ENCODE data around the gene PPP1R12B.
"Not testable (repeated sequence)": the region's sequence is repeated elsewhere in the genome, so short reads cannot be mapped to it uniquely, and the experiment has no call there.

The PPP1R12B gene

DNA sequence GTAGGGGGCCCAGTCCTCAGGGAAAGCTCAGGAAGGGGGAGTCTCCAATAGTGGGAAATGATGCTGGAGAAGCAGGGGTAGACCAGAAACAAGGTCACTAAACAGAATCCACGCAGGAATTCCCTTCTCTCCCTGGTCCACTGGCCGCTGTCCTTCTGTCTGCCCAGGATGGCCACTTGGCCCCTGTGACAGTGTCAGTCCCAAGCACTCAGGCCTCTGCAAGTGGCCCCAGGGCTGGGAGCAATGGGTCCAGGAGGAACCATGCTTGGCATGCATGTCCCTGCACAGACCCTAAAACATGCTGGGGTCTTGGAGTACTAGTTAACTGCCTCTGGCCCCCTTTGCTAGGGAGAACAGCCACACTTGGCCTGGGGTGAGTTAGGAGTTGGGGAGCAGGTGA lies 271.5 kb downstream of the PPP1R12B start:
- not testable (repeated sequence) for DNase-seq

GRCh38 chr1:202621446-202621845 lies 272.9 kb downstream of the PPP1R12B start:
- DNase-seq: no peak

GRCh38 chr1:202622388-202622787 lies 273.9 kb downstream of the PPP1R12B start:
- DNase-seq: no peak

DNA sequence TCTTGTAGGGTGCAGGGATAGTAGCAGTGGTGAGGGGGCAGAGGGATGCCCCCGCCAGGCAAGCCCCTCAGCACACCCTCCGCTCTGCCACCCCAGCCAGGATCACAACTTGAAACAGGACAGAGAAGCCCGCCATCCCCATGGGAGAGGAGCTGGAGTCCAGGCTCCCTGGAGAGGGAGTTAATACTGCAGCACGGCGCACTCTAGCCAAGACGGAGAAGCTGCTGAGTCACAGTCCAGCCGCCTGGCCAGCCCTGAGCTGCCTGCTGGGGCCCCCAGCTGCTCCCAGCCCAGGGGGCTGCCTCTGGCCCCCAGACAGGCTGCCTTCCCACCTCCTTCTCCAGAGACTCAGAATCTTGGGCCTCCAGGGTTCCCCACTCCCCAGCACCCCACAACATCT lies 274.6 kb downstream of the PPP1R12B start:
- DNase-seq: no peak

- not testable (repeated sequence) for DNase-seq
Observed at GRCh38 chr1:202623476-202623875, 275.0 kb downstream of the PPP1R12B start.

GRCh38 chr1:202624088-202624780 lies 275.7 kb downstream of the PPP1R12B start:
- DNase-seq: no peak

DNA sequence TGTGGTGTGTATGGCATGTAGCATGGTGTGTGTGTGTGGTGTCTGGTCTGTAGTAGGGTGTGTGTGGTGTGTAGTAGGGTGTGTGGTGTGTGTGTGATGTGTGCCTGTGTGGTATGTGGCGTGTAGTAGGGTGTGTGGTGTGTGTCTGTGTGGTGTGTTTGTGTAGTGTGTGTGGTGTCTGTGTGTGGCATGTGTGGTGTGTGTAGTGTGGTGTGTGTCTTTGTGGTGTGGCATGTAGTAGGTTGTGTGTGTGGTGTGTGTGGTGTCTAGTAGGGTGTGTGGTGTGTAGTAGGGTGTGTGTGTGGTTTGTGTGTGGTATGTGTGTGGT lies 276.2 kb downstream of the PPP1R12B start:
- DNase-seq: no peak

GRCh38 chr1:202625416-202626360 lies 277.2 kb downstream of the PPP1R12B start:
- DNase-seq: no peak

GRCh38 chr1:202627036-202627435 lies 278.5 kb downstream of the PPP1R12B start:
- not testable (repeated sequence) for DNase-seq

DNA sequence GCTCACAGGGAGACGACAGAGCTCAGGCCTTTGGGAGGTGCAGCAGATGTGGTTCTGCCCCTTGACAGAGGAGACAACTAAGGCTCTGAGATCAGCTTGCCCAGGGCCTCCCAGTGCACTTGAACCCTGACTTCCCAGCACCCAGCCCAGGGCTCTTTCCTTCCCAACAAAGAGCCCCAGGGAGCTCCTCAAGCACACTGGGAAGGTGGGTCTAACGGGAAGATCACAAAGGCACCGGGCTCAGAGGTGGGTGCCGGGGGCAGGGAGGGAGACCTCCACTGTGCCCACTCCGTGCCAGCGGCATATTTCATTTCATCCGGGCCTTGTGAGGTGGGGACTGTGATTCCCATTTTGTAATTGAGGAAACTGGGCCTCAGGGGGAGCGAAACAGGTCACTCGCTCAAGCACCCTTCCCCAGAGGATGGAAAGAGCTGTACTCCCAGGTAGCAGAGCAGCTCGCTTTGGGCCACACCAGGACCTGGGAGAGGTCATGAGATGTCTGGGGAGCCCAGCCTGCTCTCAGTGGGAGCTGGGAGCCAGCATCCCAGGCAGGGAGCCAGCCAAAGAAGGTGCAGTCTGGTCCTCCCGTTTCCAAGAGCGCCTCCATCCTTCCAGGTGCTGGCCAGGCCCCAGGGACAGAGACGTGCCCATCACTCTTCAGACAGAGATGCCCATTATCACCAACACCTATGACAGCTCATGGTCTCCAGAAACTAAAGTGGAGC lies 279.5 kb downstream of the PPP1R12B start:
- no peak for DNase-seq

DNA sequence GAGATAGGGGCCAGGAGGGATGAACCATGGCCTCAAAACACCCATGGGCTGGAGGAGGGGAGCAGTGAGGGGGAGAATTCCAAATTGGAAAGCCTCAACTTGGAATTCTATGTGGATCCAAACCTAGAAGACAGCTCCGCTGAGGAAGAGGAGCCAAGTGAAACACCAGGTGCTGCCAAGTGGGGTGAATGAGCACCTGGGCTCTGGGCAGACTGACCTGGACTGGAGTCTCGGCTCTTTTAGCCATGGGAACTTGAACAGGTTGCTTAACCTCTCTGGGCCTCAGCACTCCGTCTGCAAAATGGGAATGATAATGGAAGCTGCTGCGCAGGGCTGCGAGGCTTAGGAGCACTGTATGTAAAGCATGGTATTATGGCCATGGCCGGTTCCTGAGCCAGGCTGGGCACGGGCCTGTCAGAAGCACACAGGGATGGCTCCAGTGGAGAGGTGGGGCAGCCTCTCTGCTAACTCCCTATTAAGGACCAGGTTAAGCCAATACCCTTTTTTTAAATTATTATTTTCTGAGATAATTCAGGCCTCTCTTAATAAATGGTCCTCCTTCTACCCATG lies 280.2 kb downstream of the PPP1R12B start:
- no peak for DNase-seq

DNA sequence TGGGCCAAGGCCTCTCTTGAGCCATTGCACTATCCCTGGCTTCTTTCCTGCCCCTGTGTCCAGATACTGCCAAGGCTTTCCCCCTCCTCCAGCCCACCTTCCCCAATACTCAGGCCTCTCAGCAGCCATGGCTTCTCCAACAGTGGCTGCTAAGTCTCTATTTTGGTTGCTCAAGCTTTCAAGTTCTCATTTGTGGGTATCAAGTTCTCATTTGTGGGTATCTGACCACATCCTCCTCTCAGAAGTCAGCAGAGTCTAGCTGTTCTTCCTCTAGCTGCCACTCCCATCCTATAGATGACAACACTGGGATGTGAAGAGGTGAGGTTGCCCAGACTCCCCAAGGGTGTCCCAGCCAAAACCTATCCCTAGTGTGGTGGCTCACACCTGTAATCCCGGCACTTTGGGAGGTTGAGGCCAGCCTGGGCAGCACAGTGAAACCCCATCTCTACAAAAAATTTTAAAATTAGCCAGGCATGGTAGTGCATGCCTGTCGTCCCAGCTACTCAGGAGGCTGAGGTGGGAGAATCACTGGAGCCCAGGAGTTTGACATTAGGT lies 280.8 kb downstream of the PPP1R12B start:
- DNase-seq: not testable (repeated sequence)

DNA sequence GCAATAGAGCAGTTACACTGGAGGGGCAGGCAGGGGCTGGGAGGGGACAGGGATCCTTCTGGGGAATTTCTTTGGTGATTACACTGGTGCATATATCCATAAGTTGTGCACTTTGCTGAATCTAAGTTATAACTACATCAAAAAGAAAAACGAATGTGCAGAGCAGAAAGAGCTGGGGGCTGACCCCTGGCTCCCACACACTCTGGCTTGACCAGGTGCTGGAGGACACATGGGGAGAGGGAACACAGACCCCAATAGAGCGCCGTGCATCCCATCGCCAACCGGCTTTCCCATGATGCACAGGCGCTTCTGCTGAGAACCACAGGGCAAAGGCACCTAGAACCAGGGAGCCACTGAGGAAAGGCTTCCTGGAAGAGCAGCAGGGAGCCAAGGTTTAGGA lies 281.6 kb downstream of the PPP1R12B start:
- not testable (repeated sequence) for DNase-seq

DNA sequence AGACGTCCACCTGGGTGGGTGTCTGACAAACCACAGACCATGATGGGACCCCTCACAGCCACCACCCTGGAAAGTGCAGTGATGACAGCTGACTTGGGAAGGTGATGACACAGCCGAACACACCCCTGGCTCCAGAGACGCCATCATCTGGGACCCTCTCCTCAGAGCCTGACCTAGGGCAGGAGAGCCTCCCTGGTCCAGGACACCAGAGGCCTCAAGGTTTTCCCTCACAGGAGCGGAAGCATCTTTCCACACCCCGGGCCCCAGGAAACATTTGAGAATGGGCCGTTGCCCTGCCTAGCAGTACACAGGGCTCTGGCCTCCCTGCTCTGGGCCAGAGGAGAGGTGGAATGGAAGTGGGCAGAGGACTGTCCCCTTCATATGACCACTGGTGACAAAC lies 282.0 kb downstream of the PPP1R12B start:
- no peak for DNase-seq

- no peak for DNase-seq
Observed at GRCh38 chr1:202631076-202631923, 282.8 kb downstream of the PPP1R12B start.

DNA sequence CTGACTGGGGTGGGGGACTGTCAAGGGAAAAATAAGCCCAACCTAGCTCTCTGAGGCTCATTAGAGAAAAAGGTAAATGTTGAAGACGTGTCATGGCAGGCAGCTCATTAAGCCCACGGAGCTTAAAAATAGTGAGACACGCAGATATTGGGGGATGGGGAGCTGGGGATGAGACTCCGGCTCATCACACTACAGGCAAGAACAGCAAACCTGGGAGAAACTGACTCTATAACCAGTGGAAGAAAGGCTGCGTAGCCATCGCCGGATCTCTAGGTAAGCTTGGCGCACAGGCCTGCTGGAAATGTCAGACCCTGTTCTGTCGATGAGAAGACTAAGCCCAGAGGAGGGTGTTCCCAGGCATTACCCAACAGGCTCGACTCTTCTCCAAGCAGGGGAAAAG lies 283.7 kb downstream of the PPP1R12B start:
- no peak for DNase-seq

DNA sequence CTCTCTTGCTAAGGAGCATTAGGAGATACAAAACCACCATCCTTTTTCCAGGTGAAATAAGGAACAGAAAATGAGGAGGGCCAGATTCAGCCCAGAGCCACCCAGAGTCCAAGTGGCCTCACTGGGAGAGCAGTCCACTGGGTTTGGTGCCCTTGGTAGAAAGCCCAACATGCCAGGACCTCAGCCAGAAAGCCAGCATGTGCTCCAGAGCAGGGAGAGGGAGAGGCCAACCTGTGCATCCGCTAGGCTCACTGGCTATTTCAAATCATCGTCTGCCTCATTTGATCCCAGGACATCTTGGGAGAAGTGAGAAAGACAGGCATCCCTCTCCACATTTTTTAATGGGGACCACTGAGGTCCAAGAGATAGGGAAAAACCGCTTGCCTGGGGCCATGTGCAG lies 287.7 kb downstream of the PPP1R12B start:
- DNase-seq: not testable (repeated sequence)

GRCh38 chr1:202637321-202638018 lies 289.0 kb downstream of the PPP1R12B start:
- DNase-seq: not testable (repeated sequence)

- DNase-seq: no peak
Observed at GRCh38 chr1:202638019-202638700, 289.7 kb downstream of the PPP1R12B start.

- not testable (repeated sequence) for DNase-seq
Observed at GRCh38 chr1:202638701-202639305, 290.3 kb downstream of the PPP1R12B start.

Measured in NCI-H748 treated with DMSO at 0.1 percent for 48 hours (cell line).